Renal pelvis (tissue), 4 donors: ENCODE data around the gene SRD5A3. TPM values are rescaled to one million over a fixed set of nuclear protein-coding genes. Genes with fewer than 3 reads are reported as not detected.

Experiments
- DNase-seq: peaks from one replicate; pipeline ENCODE4 v3.0.0-alpha.2; 2013
- polyA plus RNA-seq, 3 donors: library from polyadenylated mRNA; unstranded; fragments of 120-200 nt; gene quantifications; one replicate each; pipeline ENCODE4 v1.2.1, GENCODE V29; 2013; ENCODE audit not compliant: insufficient read length in 3 of 3

SRD5A3 gene
- polyA plus RNA-seq, 3 donors = 18.6 to 29.0 (median 21.7) TPM

- DNase-seq = no peak
These were observed 53.5 kb downstream of the SRD5A3 start for GRCh38 chr4:55399581-55399980.

- DNase-seq = no peak
These were observed 59.0 kb downstream of the SRD5A3 start for GRCh38 chr4:55405073-55405472.

- no peak for DNase-seq
These were observed 60.5 kb downstream of the SRD5A3 start for GRCh38 chr4:55406545-55406944.

- DNase-seq = no peak
These were observed 61.1 kb downstream of the SRD5A3 start for GRCh38 chr4:55407119-55407518.

- DNase-seq = no peak
These were observed 61.7 kb downstream of the SRD5A3 start for GRCh38 chr4:55407764-55408163.

- DNase-seq = no peak
These were observed 63.6 kb downstream of the SRD5A3 start for GRCh38 chr4:55409468-55410171.

GRCh38 chr4:55410431-55410830 is 64.4 kb downstream of the SRD5A3 start:
- no peak for DNase-seq

GRCh38 chr4:55411621-55412020 is 65.6 kb downstream of the SRD5A3 start:
- no peak for DNase-seq

- DNase-seq = no peak
These were observed 70.1 kb downstream of the SRD5A3 start for GRCh38 chr4:55416176-55416575.

Other genes with a start within 250 kb of the SRD5A3 start
- gene KDR, start 220.6 kb upstream of the SRD5A3 start, polyA plus RNA-seq = 10 to 100 TPM; 51.9 to 60.2 (median 52.7) TPM
- gene TMEM165, start 49.7 kb downstream of the SRD5A3 start, polyA plus RNA-seq = 10 to 100 TPM; 71.1 to 87.6 (median 85.8) TPM
- gene CLOCK, start 200.7 kb downstream of the SRD5A3 start, polyA plus RNA-seq = 10 to 100 TPM; 17.7 to 24.2 (median 21.2) TPM
- gene PDCL2, start 246.0 kb downstream of the SRD5A3 start, polyA plus RNA-seq = not detected